Loucy (cell line): ENCODE results near the gene TP63.

Experiments
- EZH2phosphoT487 ChIP-seq: fragments of 200-600 bp; IDR thresholded peaks from 2 replicates; pipeline ENCODE4 v1.6.1; 2018; ENCODE audit warnings: antibody characterized with exemption, mild to moderate bottlenecking, moderate library complexity, borderline replicate concordance
- TF ChIP-seq, protein P1 (sequence below): fragments of 200-600 bp; sonication (generic); conservative IDR thresholded peaks from 2 replicates; pipeline ENCODE4 v1.5.1; 2014; ENCODE audit warnings: mild to moderate bottlenecking, antibody characterized with exemption, low read length

DNA sequence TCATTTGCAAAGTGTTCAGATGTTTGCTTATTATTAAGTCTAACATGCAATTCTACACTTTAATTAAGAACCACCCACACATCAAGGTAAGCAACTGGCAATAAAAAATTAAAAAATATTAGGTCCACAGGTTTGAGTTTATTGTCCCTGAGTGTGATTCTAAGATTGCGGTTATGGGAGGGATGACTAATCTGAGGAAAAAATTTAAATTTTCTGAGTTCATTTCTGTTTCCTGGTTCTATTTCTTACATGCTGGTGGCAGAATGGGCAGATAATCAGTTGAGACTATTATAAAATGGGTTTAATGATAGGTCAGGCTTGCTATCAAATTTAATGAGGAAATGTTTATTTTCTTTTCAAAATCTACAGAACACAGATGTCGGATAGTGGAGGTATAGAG lies 105.9 kb downstream of the TP63 start:
- TF ChIP-seq, protein P1, sequence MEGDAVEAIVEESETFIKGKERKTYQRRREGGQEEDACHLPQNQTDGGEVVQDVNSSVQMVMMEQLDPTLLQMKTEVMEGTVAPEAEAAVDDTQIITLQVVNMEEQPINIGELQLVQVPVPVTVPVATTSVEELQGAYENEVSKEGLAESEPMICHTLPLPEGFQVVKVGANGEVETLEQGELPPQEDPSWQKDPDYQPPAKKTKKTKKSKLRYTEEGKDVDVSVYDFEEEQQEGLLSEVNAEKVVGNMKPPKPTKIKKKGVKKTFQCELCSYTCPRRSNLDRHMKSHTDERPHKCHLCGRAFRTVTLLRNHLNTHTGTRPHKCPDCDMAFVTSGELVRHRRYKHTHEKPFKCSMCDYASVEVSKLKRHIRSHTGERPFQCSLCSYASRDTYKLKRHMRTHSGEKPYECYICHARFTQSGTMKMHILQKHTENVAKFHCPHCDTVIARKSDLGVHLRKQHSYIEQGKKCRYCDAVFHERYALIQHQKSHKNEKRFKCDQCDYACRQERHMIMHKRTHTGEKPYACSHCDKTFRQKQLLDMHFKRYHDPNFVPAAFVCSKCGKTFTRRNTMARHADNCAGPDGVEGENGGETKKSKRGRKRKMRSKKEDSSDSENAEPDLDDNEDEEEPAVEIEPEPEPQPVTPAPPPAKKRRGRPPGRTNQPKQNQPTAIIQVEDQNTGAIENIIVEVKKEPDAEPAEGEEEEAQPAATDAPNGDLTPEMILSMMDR = no peak
- TF ChIP-seq EZH2phosphoT487 = no peak
